CD4-positive, alpha-beta T cell treated with Interferon alpha-2 for 1 hour (primary cell): ENCODE measurements around the gene CACNA1C.

ENCODE experiments used
- DNase-seq, 2 donors: peaks; one replicate each; pipeline ENCODE4 v3.0.0-alpha.2; 2020 to 2022

Gene CACNA1C

GRCh38 chr12:2142068-2142467 lies 89.3 kb downstream of the CACNA1C start:
- no peak for DNase-seq

- no peak for DNase-seq
Observed at GRCh38 chr12:2144951-2145350, 92.2 kb downstream of the CACNA1C start.

GRCh38 chr12:2145433-2145998 lies 92.7 kb downstream of the CACNA1C start:
- no peak for DNase-seq

GRCh38 chr12:2147335-2147734 lies 94.5 kb downstream of the CACNA1C start:
- DNase-seq: no peak

GRCh38 chr12:2149091-2149490 lies 96.3 kb downstream of the CACNA1C start:
- no peak for DNase-seq

GRCh38 chr12:2150833-2151232 lies 98.0 kb downstream of the CACNA1C start:
- no peak for DNase-seq

- no peak for DNase-seq
Observed at GRCh38 chr12:2151391-2151790, 98.6 kb downstream of the CACNA1C start.

- no peak for DNase-seq
Observed at GRCh38 chr12:2152134-2152533, 99.3 kb downstream of the CACNA1C start.

GRCh38 chr12:2154050-2154449 lies 101.3 kb downstream of the CACNA1C start:
- DNase-seq: no peak

GRCh38 chr12:2154521-2154920 lies 101.7 kb downstream of the CACNA1C start:
- no peak for DNase-seq

GRCh38 chr12:2156333-2156732 lies 103.5 kb downstream of the CACNA1C start:
- DNase-seq: no peak

GRCh38 chr12:2160043-2160442 lies 107.3 kb downstream of the CACNA1C start:
- no peak for DNase-seq

GRCh38 chr12:2161473-2161872 lies 108.7 kb downstream of the CACNA1C start:
- no peak for DNase-seq

GRCh38 chr12:2163177-2163941 lies 110.6 kb downstream of the CACNA1C start:
- no peak for DNase-seq

- DNase-seq: no peak
Observed at GRCh38 chr12:2165021-2165420, 112.2 kb downstream of the CACNA1C start.

GRCh38 chr12:2165927-2166326 lies 113.1 kb downstream of the CACNA1C start:
- DNase-seq: no peak

GRCh38 chr12:2166696-2167095 lies 113.9 kb downstream of the CACNA1C start:
- DNase-seq: no peak

- DNase-seq: no peak
Observed at GRCh38 chr12:2167231-2167630, 114.4 kb downstream of the CACNA1C start.

- no peak for DNase-seq
Observed at GRCh38 chr12:2168808-2169207, 116.0 kb downstream of the CACNA1C start.

- no peak for DNase-seq
Observed at GRCh38 chr12:2169489-2169888, 116.7 kb downstream of the CACNA1C start.

- no peak for DNase-seq
Observed at GRCh38 chr12:2169940-2170339, 117.2 kb downstream of the CACNA1C start.

GRCh38 chr12:2170376-2170775 lies 117.6 kb downstream of the CACNA1C start:
- no peak for DNase-seq

GRCh38 chr12:2171672-2172426 lies 119.1 kb downstream of the CACNA1C start:
- DNase-seq: no peak
